ENCODE measurements around the gene FTO.

Gene FTO

GRCh38 chr16:53958341-53958880 is 254.5 kb downstream of the FTO start:
- H3K4me1 ChIP-seq = no peaks in the 10 kb centered on the region
- no peaks in the 10 kb centered on the region for H3K27me3 ChIP-seq (ENCODE audit: control insufficient read depth, insufficient read depth, low read length)
- H3K4me3 ChIP-seq (ENCODE audit: low read depth, low read length) = no peak overlapping the region
- H3K9me3 ChIP-seq (ENCODE audit: control insufficient read depth, low read length) = no peaks in the 10 kb centered on the region
- H3K79me2 ChIP-seq = peaks cover 2% of the 10 kb centered on the region
- no peak overlapping the region for H3K9ac ChIP-seq
- TF ChIP-seq CTCF (IDR thresholded peaks at IDR 0.05) = no peak
- no peak overlapping the region for H3K4me2 ChIP-seq (ENCODE audit: low read length)
- H3K27ac ChIP-seq = no peak overlapping the region
- no peak overlapping the region for H2AFZ ChIP-seq
- no peaks in the 10 kb centered on the region for H3K36me3 ChIP-seq (ENCODE audit: control insufficient read depth, insufficient read depth, low read length)

GRCh38 chr16:53960050-53960812 is 256.3 kb downstream of the FTO start:
- no peak for TF ChIP-seq CTCF (IDR thresholded peaks at IDR 0.05)
- H3K4me2 ChIP-seq (ENCODE audit: low read length) = no peak overlapping the region
- no peak overlapping the region for H3K4me3 ChIP-seq (ENCODE audit: low read depth, low read length)
- H3K27ac ChIP-seq = no peak overlapping the region
- H3K9me3 ChIP-seq (ENCODE audit: control insufficient read depth, low read length) = no peaks in the 10 kb centered on the region
- H2AFZ ChIP-seq = no peak overlapping the region
- H3K36me3 ChIP-seq (ENCODE audit: control insufficient read depth, insufficient read depth, low read length) = no peaks in the 10 kb centered on the region
- H3K27me3 ChIP-seq (ENCODE audit: control insufficient read depth, insufficient read depth, low read length) = no peaks in the 10 kb centered on the region
- H3K4me1 ChIP-seq = no peaks in the 10 kb centered on the region
- H3K79me2 ChIP-seq = peaks cover 2% of the 10 kb centered on the region
- H3K9ac ChIP-seq = no peak overlapping the region

- Histone ChIP-seq H3K27me3 (ENCODE audit: control insufficient read depth, insufficient read depth, low read length) (no peaks in the 10 kb centered on the region), H3K9me3 (ENCODE audit: control insufficient read depth, low read length) (no peaks in the 10 kb centered on the region), H3K9ac (no peak overlapping the region), H3K4me2 (ENCODE audit: low read length) (no peak overlapping the region), H3K79me2 (peaks cover 2% of the 10 kb centered on the region), H3K36me3 (ENCODE audit: control insufficient read depth, insufficient read depth, low read length) (no peaks in the 10 kb centered on the region), H3K4me3 (ENCODE audit: low read depth, low read length) (no peak overlapping the region), H3K27ac (no peak overlapping the region), H2AFZ (no peak overlapping the region), H3K4me1 (no peaks in the 10 kb centered on the region)
- no peak for TF ChIP-seq CTCF (IDR thresholded peaks at IDR 0.05)
Observed at GRCh38 chr16:53960954-53961616, 257.1 kb downstream of the FTO start.

- Histone ChIP-seq H2AFZ (no peak overlapping the region), H3K4me2 (ENCODE audit: low read length) (no peak overlapping the region), H3K4me1 (no peaks in the 10 kb centered on the region), H3K4me3 (ENCODE audit: low read depth, low read length) (no peak overlapping the region), H3K27me3 (ENCODE audit: control insufficient read depth, insufficient read depth, low read length) (no peaks in the 10 kb centered on the region), H3K27ac (no peak overlapping the region), H3K79me2 (peaks cover 2% of the 10 kb centered on the region), H3K9me3 (ENCODE audit: control insufficient read depth, low read length) (no peaks in the 10 kb centered on the region), H3K9ac (no peak overlapping the region), H3K36me3 (ENCODE audit: control insufficient read depth, insufficient read depth, low read length) (no peaks in the 10 kb centered on the region)
- no peak for TF ChIP-seq CTCF (IDR thresholded peaks at IDR 0.05)
Observed at GRCh38 chr16:53962041-53962440, 258.1 kb downstream of the FTO start.

Data from parathyroid adenoma (tissue), 2 donors.